ENCODE measurements around the gene TMEM63A.
"Not testable (repeated sequence)": the region's sequence is repeated elsewhere in the genome, so short reads cannot be mapped to it uniquely, and the experiment has no call there.

Gene TMEM63A

DNA sequence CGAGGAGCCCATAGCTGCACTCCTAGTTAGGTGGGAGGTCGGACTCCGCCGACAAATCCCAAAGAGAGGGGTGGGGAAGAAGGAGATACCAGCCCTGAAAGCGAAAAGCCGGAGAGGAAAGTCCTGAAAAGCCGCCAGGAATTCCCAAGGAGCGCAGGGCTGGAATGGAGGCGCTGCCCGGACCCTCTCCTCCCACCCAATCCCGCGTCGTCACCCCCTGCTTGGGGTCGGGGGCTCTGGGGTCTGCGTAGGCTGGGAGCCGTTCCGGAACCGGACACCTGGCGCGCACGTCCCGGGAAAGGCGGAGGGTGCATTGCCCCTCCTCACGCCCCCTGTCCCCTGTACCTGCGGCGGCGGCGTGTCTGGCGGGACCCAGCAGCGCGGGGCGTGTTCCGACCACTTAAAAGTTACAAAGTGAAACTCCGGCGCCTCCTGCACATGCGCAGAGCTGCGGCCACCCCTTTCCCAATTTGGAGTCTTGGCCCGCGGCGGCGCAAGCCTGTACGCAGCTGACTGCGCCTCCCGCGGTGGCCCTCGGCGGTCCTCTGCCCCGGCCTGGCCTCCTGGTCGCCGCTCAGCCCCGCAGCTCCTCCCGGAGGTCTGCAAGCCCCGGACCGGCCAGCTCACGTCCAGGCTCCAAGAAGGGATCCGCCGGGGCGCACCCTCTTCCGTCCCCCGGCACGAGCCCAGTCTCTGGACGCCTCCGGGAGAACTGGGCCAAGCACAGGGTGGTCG is at the start of gene TMEM63A:
Gene TMEM63A (minus strand): TSS at position 422 of the 735 bp plus-strand sequence. CDS start 4,800 bp downstream, outside the sequence.
- DNase-seq (ENCODE audit: low read depth), result peak; percentile 67

DNA sequence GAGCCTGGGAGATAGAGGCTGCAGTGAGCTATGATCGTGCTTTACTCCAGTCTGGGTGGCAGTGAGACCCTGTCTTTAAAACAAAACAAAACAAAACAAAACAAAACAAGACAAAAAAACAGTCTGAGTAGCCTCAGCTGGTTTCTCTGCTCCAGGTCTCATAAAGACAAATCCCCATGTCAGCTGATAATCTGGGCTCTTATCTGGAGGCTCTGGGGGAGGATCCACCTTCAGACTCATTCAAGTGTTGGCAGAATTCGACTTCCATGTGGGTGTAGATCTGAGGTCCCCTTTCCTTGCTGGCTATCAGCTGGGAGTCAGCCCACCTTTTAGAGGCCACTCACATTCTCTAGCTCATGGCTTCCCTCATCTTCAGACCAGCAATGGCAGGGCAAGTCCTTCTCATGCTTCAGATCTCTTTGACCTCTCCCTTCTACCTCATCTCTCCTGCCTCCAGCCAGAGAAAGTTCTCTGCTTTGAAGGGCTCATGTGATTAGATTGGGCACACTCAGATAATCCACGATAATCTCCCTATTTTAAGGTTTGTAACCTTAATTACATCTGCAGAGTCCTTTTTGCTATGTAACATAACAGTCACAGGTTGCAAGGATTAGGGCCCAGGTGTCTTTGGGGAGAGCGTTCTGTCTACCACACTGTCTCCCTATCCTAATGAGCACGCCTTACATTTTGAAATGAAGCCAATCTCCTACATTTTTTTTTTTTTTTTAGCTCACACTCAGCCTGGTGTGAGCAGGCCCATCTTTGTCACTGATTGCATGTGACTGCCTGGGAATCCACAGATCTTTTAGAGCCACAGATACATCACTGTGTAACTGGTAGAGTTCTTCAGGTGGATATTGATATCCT is 49.3 kb upstream of the TMEM63A start:
- DNase-seq (ENCODE audit: low read depth), result no peak

DNA sequence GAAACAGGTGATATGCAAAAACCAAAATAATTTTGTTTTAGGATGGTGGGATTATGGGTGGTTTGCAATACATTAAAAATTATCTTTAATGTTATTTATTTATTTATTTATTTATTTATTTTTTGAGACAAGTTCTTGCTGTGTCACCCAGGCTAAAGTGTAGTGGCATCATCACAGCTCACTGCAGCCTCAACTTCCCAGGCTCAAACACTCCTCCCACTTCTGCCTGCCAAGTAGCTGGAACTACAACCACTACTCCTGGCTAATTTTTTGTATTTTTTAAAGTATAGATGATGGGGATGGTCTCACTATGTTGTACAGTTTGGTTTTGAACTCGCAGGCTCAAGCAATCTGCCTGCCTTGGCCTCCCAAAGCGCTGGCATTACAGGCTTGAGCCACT is 48.4 kb upstream of the TMEM63A start:
- DNase-seq (ENCODE audit: low read depth), result no peak

DNA sequence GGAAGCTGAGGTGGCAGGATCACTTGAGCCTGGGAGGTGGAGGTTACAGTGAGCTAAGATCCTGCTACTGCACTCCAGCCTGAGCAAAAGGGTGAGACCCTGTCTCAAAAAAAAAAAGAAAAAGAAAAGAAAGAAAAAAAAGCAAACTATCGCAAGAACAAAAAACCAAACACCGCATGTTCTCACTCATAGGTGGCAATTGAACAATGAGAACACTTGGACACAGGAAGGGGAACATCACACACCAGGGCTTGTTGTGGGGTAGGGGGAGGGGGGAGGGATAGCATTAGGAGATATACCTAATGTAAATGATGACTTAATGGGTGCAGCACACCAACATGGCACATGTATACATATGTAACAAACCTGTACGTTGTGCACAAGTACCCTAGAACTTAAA is 47.3 kb upstream of the TMEM63A start:
- DNase-seq (ENCODE audit: low read depth), result not testable (repeated sequence)

DNA sequence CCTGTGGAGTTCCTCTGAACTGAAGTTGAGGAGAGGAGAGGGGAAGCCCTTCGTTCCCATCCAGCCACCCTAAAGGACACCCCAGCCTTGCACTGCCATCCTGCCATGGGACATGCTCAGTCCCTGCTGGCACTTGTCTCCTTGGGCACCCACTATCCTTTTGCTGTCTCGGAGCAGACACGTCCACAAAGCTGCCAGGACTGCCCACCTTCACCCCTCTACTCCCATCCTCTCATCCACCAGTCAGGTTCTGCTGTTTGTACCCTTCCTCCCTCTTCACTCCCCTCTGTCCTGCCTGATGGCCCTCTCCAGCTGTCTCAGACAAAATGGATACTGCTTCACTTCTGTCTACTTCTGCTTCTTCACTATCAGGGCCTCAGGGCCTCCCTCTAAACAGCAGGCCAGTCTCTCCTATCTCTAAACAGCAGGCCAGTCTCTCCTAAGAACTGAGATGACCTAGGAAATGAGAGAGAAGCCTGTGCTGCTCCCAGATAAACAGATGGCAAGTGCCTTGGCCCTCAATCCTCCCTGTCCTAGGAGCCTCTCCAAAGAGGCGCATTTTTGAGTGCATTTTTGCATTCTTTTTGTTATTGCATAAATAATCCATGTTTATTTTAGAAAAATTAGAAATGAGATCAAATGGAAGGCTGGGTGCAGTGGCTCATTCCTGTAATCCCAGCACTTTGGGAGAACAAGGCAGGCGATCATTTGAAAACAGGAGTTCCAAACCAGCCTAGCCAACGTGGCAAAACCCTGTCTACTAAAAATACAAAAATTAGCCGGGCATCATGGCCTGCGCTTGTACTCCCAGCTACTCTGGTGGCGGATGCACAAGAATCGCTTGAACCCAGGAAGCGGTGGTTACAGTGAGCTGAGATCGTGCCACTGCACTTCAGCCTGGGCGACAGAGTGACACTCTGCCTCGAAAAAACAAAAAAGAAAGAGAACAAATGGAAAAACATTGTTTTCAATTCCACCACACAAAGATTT is 46.3 kb upstream of the TMEM63A start:
- no peak for DNase-seq (ENCODE audit: low read depth)

DNA sequence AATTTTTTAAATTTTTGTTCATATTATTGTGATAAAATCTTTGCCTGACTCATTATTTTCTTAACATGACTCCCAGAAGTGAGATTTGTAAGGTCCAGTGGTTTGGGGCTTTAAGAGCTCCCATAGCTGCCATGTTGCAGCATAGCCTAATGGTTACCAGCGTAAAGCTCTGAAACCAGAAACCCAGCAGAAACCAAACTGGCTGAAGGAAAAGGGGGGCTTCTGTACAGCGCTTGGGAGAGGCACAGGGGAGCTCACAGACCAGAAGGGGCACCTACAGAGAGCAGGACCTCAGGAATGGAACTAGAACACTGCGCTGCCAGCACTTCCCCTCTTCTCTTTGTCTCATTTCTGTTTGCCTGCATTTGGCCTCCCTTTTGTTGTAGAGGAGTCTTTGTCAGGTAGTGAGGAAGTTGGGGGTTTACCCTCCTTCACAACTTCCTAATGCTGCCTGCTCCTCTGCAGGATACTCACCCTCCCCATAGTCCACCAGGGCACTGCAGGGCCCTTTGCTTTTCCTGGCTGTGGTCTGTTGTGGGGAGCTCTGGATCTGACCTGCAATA is 44.5 kb upstream of the TMEM63A start:
- no peak for DNase-seq (ENCODE audit: low read depth)

DNA sequence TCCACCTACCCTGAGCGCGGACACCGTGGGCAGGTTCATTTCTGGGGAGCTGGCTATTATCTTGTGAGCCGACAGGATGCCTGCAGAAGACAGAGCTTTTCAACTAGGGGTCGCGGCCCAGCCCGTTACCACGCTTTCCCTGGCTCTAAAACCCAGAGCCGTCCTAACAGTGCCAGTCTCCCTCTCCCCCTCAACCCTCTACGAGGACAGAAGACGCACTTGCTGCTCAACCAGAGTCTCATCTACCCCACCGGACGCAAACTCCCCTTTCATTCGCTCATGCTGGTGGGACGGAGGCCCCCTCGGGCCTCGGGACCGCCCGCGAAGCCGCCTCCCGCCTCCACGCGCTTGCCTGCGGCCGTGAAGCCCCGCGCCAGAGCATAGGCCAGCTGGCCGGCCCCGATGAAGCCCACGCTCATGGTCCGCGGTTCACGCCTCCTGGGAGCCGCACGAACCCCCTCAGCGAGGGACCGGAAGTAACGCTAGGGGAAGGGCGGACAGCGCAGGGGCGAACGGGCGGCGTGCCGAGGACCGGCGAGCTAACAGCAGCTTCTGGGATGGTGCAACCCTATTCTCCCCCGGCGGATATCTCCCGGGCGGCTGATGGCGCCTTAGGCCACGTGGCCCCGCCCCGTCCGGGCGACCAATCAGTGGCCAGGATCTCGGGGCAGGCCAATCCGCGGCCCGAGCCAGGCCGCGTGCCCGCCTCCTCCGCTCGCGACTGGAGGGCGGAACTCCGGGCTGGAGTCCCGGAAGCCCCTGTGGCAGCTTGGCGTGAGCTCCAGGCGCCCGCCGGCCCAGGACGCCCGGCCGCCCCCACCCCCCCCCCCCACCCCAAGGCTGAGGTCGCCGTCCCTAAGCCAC is 41.7 kb upstream of the TMEM63A start, which contains the start of gene PYCR2:
Gene PYCR2 (minus strand): TSS at position 559 of the 864 bp plus-strand sequence. CDS start 140 bp downstream, at position 419.
- peak; percentile 78 for DNase-seq (ENCODE audit: low read depth)

DNA sequence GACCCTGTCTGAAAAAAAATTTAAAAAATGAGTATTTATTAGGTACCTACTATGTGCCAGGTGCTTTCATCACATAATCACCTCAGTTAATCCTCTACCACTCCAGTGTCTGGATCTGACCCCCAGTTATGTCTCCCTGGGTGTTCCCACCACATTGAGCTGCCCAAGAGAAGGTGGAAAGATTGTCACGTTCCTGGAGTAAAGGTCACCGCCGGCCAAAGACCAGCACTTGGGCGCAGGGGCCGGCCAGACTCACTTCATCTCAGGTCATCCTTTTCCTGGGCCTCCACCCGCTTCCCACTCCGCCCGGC is 41.2 kb upstream of the TMEM63A start:
- DNase-seq (ENCODE audit: low read depth), result no peak

DNA sequence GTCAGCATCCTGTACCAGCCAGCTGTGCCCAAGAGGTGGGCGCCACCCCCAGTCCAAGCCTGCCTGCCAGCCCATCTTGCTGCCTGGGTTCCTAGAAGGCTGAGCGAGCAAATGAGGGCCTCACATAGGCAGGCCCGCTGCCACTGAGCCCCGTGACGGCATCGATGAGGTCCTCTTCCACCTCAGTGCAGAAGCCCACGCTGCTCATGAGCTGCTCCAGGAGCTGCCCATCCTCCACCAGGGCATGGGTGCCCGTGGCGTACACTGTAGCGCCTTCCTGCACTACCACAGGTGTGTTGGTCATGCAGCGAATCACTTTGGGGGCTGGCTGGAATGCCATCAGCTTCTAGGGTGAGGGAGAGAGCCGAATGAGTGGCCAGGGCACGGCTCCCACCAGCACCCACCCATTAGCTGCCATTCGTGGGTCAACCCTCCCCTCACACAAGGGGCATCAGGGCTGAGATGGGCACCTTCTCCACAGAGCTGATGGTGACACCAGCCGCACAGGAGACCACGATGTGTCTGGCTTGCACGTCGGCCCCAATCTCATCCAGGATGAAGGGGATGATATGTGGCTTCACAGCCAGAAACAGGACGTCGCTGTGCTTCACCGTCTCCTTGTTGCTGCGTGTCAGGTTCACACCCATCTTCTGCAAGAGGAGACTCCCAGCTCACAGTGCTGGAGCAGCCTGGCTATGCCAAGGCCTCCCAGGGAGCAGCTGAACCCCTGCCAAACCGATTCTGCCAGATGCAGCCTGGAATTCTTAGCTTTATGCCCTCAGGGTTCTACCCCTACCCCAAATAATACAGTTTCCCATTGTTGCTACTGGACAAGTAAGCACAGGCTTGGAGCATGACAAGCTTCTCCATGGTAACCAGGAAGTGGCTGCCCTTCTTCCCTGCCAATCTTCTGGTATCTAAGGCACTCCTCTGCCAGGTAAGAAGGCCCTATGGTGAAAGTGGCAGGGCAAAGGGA is 39.8 kb upstream of the TMEM63A start:
- DNase-seq (ENCODE audit: low read depth), result no peak

DNA sequence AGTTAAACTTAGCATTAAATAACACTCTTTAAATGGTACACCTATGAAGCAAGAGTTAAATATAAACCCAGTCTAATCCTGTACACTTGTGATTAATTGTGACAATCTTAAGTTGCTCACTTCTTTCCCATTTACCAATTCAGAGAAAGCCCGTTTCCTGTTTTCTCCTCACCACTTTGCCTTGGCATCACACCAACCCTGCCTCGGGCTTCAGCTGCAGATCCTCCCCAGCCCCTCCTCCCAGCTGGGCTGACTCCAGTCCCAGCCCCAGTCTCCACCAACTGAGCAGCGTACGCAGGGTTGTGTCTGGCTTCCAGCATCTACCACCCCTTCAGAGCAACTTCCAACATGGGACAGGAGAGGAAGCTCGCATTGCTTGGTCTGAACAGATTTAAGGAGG is 37.7 kb upstream of the TMEM63A start:
- no peak for DNase-seq (ENCODE audit: low read depth)

DNA sequence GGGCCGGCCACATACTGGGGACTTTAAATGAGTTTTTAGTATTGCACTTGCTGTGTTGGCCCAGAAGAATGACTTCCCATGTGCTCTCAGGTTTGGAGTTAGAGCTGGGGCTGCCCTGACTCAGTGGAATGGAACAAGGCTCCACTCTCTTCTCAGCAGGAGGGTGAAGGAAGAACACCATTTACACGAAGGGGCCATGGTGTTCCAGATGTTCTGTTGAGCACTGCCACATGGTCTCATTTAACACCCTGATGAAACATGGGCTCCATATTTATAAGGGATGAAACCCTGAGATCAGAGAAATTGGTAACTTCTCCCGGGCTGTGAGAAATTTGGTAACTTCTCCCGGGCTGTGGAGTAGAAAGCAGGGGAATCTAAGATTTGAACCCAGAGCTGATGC is 36.1 kb upstream of the TMEM63A start:
- no peak for DNase-seq (ENCODE audit: low read depth)

DNA sequence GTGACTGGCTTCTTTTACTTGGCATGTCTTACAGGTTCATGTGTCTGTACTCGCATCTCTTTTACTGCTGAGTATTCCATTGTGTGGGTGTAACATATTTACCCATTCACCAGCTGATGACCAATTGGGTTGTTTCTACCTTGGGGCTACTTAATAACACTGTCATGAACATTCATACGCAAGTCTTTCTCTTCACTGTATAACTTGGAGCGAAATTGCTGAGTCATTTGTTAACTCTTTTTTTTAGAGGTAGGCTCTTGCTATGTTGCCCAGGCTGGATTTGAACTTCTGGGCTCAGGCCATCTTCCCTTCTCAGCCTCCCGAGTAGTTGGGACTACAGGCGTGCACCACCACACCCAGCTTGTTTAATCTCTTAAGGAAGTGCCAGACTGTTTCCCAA is 35.4 kb upstream of the TMEM63A start:
- no peak for DNase-seq (ENCODE audit: low read depth)

DNA sequence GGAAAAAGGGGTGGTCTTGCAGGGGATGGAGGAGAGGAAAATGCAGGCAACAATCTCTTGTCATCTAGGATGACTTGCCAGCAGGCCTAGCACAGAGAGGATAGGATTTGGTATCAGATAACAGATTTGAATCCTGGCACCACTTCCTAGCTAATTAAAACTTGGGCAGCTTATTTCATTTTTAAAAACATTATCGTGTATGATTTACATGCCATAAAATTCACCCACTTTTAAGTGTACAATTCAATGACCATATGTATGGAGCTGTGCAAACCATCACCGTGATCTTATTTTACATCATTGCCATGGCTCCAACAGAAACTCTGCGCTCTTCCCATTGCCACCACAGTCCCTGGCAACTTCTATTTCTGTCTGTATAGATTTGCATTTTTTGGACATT is 34.9 kb upstream of the TMEM63A start:
- no peak for DNase-seq (ENCODE audit: low read depth)

DNA sequence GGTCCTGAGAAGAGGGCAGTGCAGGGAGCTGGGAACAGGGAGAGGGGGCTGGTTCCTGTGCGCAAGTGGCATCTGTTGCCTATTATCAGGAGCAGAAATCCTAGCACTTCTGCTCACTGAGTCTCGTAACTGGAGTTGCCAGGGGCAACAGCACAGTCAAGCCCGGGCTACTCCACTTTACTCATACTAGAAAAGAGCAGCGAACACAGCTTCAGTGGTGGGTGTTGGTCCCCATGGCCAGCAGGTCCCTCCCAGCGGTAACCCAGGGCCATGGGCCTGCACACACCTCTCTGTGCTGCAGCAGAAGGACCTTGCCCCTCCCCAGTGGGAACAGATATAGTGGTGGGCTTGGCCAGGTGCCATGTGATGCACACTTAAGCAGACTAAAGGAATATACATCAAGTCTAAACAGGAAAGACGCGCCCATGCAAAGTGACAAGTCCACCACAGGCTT is 33.4 kb upstream of the TMEM63A start:
- no peak for DNase-seq (ENCODE audit: low read depth)

DNA sequence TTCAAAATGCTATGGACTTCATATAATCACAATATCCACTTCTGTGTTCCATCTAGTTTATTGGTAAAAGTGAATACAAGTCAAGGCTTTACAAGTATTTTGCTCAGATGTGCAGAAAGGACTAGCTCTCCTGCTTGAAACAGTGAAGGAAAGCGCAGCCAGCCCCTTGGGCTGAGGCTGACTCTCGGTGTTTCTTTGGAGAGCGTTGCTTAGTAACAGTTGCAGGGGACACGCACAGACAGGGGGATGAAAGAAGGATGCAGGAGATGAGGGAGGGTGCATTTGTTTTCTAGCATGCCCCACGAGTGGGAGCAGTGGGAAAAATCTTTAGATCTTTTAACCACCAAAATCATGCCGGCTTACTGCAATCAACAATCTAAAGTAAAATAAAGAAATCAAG is 32.8 kb upstream of the TMEM63A start:
- no peak for DNase-seq (ENCODE audit: low read depth)

DNA sequence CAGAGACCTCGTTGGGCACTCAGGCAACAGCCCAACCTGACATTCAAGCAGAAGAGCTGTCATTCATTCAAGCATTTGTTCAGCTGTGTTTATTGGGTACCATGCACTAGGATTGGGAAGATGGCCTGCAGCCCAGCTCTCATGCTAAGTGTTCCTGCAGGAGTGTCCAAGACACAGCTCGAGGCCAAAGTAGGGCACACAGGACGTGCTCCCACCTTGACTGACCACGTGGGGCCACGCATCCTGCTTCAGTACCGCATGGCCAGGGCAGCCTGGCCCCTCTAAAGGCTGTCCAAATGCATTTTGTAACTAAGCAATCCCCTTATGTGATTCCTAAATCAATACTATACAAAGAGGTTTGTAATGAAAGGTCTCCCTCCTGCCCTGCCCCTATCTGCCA is 32.2 kb upstream of the TMEM63A start:
- DNase-seq (ENCODE audit: low read depth), result no peak

DNA sequence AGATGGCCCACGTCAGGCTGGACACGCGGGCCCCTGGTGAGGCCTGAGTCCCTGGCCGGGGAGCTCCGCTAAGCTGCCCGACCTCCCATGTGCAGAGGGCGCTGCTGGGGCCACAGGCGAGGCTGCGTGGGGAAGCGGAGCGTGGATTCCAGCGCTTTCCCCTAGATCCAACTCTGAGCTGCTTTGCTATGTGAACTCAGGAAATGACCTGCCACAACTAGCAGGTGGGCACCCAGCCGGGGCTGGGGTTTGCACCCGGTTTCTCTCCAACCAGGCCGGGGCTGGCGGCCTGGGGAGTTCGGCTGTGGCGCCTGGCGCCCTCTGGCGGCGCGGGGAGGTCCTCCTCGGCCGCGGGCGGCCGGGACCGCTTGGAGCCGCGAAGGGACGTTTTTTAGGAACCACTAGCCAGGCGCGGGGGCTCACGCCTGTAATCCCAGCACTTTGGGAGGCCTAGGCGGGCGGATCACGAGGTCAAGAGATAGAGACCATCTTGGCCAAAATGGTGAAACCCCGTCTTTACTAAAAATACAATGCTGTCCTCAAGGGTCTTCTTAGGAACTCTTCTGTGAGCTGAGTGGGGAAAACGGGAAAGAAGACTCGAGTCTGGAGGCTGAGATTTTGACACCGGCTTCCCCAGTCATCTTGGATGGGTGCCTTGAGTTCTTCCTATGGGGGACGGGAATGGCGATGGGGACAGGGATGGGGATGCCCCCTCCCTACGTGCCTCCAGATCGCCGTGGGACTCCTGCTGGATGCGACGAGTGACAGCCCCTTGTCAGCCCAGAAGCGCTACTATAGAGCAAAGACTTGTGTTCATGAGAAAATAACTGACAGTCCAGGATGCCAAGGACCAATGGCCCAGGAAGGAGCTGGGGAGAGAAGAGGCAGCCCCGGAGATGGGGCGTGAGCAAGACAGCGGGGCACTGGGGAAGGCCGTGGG is 29.3 kb upstream of the TMEM63A start:
- peak; percentile 58 for DNase-seq (ENCODE audit: low read depth)

DNA sequence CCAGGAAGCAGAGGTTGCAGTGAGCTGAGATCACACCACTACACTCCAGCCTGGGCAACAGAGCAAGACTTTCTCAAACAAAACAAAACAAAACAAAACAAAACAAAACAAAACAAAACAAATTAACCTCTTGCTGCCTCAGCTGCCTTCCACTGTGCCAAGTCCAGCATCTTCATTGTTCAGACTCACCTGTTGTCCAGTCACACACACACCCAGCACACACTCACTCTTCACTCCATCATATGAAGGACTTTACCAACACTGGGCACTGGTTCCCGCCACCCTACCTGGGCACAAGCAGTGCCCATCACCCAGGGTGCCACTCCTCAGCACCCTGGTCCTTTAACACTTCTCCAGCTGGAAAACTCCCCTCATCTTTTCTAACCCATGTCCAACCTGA is 27.3 kb upstream of the TMEM63A start:
- DNase-seq (ENCODE audit: low read depth), result no peak
